A549 (cell line): ENCODE results near the gene MGST2. TPM values are rescaled to one million over a fixed set of nuclear protein-coding genes. Genes with fewer than 3 reads are reported as not detected.
A peak's percentile ranks its signal among the peaks of the same experiment; 100 is the strongest.

ENCODE experiments used
- ATAC-seq, 2 experiments: fragments of 200-7000 bp in 1 of 2; fragments of >200 bp in 1 of 2; cut with Nextera tagmentation in 1 of 2; cut with Tn5 transposase in 1 of 2; 3 replicates each; pipeline versions ENCODE4 v1.8.0 to v1.9.1; 2018 to 2020; ENCODE audit warnings: mild to moderate bottlenecking in 1 of 2, moderate library complexity in 1 of 2
- CTCF ChIA-PET: fragments of 300-600 bp; sonication (Branson Sonifier 250); formaldehyde crosslinking; extraction: SDS; loops from one replicate; lab custom pipeline; 2021; ENCODE audit warnings: antibody characterized with exemption, inconsistent platforms; lab: Yijun Ruan, JAX
- POLR2A ChIA-PET: fragments of 350-600 bp; formaldehyde crosslinking; extraction: SDS; loops from one replicate; lab custom pipeline; 2021; ENCODE audit warnings: antibody characterized with exemption, inconsistent platforms; lab: Yijun Ruan, JAX
- DNase-seq, 2 experiments: peaks; one replicate each; pipeline versions ENCODE4 v3.0.0 to v3.0.0-alpha.2; 2011 to 2016; ENCODE audit warnings: low read depth in 1 of 2, low spot score in 1 of 2
- FAIRE-seq: peaks from 2 replicates; lab custom pipeline; 2011; peaks lifted over from hg19 to GRCh38; lab: Jason Lieb, UNC
- H3K27ac ChIP-seq, 2 experiments: fragments of >200 bp; sonication (Bioruptor Twin); formaldehyde crosslinking; 3 replicates each; pipeline ENCODE4 v1.5.1; 2016 to 2017
- H3K4me1 ChIP-seq: fragments of >200 bp; sonication (Bioruptor Twin); formaldehyde crosslinking; 3 replicates; pipeline ENCODE4 v1.6.1; 2016
- H3K4me2 ChIP-seq: fragments of >200 bp; sonication (Bioruptor Twin); formaldehyde crosslinking; 3 replicates; pipeline ENCODE4 v1.6.1; 2016
- H3K4me3 ChIP-seq: fragments of >200 bp; sonication (Bioruptor Twin); formaldehyde crosslinking; 3 replicates; pipeline ENCODE4 v1.5.1; 2016
- H3K9me3 ChIP-seq: fragments of >200 bp; sonication (Bioruptor Twin); formaldehyde crosslinking; 3 replicates; pipeline ENCODE4 v1.6.1; 2016
- ATOH8 ChIP-seq: fragments of 250-450 bp; sonication (Bioruptor Pico); IDR thresholded peaks from 2 replicates; pipeline ENCODE4 v1.5.0; 2020; ENCODE audit warnings: low read depth, mild to moderate bottlenecking, moderate library complexity
- BCL3 ChIP-seq: fragments of >200 bp; sonication (Bioruptor Twin); formaldehyde crosslinking; IDR thresholded peaks from 3 replicates; pipeline ENCODE4 v1.6.1; 2016
- CTCF ChIP-seq: fragments of >200 bp; sonication (Bioruptor Twin); formaldehyde crosslinking; IDR thresholded peaks from 3 replicates; pipeline ENCODE4 v1.5.1; 2016
- EHF ChIP-seq: fragments of 250-450 bp; sonication (Bioruptor Pico); IDR thresholded peaks from 2 replicates; pipeline ENCODE4 v1.5.0; 2020; ENCODE audit warnings: mild to moderate bottlenecking
- EHMT2 ChIP-seq: fragments of 200-600 bp; sonication (generic); IDR thresholded peaks from 2 replicates; pipeline ENCODE4 v1.6.1; 2016; ENCODE audit warnings: antibody characterized with exemption, low read depth, mild to moderate bottlenecking, moderate library complexity
- ELK1 ChIP-seq: fragments of 150-350 bp; IDR thresholded peaks from 2 replicates; pipeline ENCODE4 v1.6.1; 2014; ENCODE audit warnings: low read depth, mild to moderate bottlenecking, low read length
- FOSL2 ChIP-seq, 2 experiments: fragments of 450-650 bp in 1 of 2; fragments of >200 bp in 1 of 2; sonication (Bioruptor Twin) in 1 of 2; formaldehyde crosslinking; IDR thresholded peaks; 2 replicates each; pipeline versions ENCODE4 v1.5.0 to v1.6.1; 2016 to 2020; ENCODE audit warnings: mild to moderate bottlenecking in 1 of 2, moderate library complexity in 1 of 2
- FOXS1 ChIP-seq: fragments of 250-450 bp; sonication (Bioruptor Pico); IDR thresholded peaks from 2 replicates; pipeline ENCODE4 v1.5.0; 2020; ENCODE audit warnings: mild to moderate bottlenecking, moderate library complexity
- HDAC2 ChIP-seq: fragments of 200-600 bp; sonication (generic); IDR thresholded peaks from 2 replicates; pipeline ENCODE4 v1.6.1; 2016
- HOXB13 ChIP-seq: fragments of 250-450 bp; sonication (Bioruptor Pico); IDR thresholded peaks from 2 replicates; pipeline ENCODE4 v1.5.0; 2020; ENCODE audit warnings: low read depth, mild to moderate bottlenecking, moderate library complexity
- MAFK ChIP-seq: fragments of 450-650 bp; IDR thresholded peaks from 2 replicates; pipeline ENCODE4 v1.6.1; 2014; ENCODE audit not compliant: partially characterized antibody
- NR3C1 ChIP-seq: fragments of >200 bp; sonication (Bioruptor Twin); formaldehyde crosslinking; IDR thresholded peaks from 3 replicates; pipeline ENCODE4 v1.6.1; 2017
- PHF8 ChIP-seq: fragments of 200-600 bp; sonication (generic); IDR thresholded peaks from 2 replicates; pipeline ENCODE4 v1.6.1; 2016; ENCODE audit warnings: low read depth, mild to moderate bottlenecking, antibody characterized with exemption, moderate library complexity, borderline replicate concordance
- TP53 ChIP-seq: fragments of 250-450 bp; sonication (Bioruptor Pico); IDR thresholded peaks from 2 replicates; pipeline ENCODE4 v1.5.0; 2021; ENCODE audit warnings: mild to moderate bottlenecking, moderate library complexity
- USF2 ChIP-seq: fragments of 450-650 bp; IDR thresholded peaks from 2 replicates; pipeline ENCODE4 v1.6.1; 2014; ENCODE audit warnings: antibody characterized with exemption
- ZC3H11A ChIP-seq: fragments of 450-650 bp; IDR thresholded peaks from 2 replicates; pipeline ENCODE4 v1.6.1; 2014; ENCODE audit warnings: antibody characterized with exemption, mild to moderate bottlenecking
- ZFP36 ChIP-seq: fragments of 450-650 bp; IDR thresholded peaks from 2 replicates; pipeline ENCODE4 v1.6.1; 2014; ENCODE audit warnings: borderline replicate concordance; ENCODE audit not compliant: partially characterized antibody
- ZSCAN20 ChIP-seq: fragments of 250-450 bp; sonication (Bioruptor Pico); IDR thresholded peaks from 2 replicates; pipeline ENCODE4 v1.8.0; 2022; ENCODE audit warnings: mild to moderate bottlenecking, moderate library complexity
- WGBS: methylation state at CpG from one replicate; pipeline ENCODE4 v1.1.6; 2017; ENCODE audit errors: missing lambda C conversion rate; 5-methylcytosine and 5-hydroxymethylcytosine counted together
- polyA plus RNA-seq, 4 experiments: library from polyadenylated mRNA; depleted of rRNA in 3 of 4; stranded (reverse); fragments of >200 nt; fragmentation: RNase III in 1 of 4; extraction: RNeasy Plus Mini Kit Qiagen cat#74134 plus additional on column Dnase treatment in 1 of 4; gene quantifications; 2 replicates in 3 of 4; 3 replicates in 1 of 4; pipeline ENCODE4 v1.2.3, GENCODE V29; 2011 to 2017

MGST2 gene
- polyA plus RNA-seq, 2 of the 4 experiments (the other 2 are of a cell fraction) = 44.0 to 62.1 TPM

GRCh38 chr4:139718833-139719232, 53.2 kb downstream of the MGST2 start:
- FAIRE-seq = no peak
- Histone ChIP-seq H3K27ac (no peak overlapping the region), H3K4me1 (no peaks in the 10 kb centered on the region), H3K9me3 (no peaks in the 10 kb centered on the region)
- CTCF ChIA-PET = no interaction called here
- TF ChIP-seq TP53 (CRISPR knock-in tag) (no peak), USF2 (no peak)
- TF ChIP-seq, all 56 proteins: peak for 0
- peak in 1 of 2 experiments; percentile 13; a peak in 1 of 6 replicates for ATAC-seq
- H3K4me3 ChIP-seq = no peak overlapping the region
- no peak for DNase-seq
- WGBS = 86% methylated on average over 3 of the region's 10 CpGs
- POLR2A ChIA-PET = no interaction called here
- H3K4me2 ChIP-seq = no peak overlapping the region

- CTCF ChIA-PET = no interaction called here
- Histone ChIP-seq H3K4me3 (no peak overlapping the region), H3K4me1 (no peaks in the 10 kb centered on the region)
- no peak; a peak in 1 of 6 replicates for ATAC-seq
- TF ChIP-seq NR3C1 = no peak
- no peak for TF ChIP-seq BCL3
- TF ChIP-seq FOXS1 = no peak
- no peak for TF ChIP-seq PHF8
- TF ChIP-seq EHMT2 = no peak
- no peak for TF ChIP-seq MAFK
- TF ChIP-seq ATOH8 (CRISPR knock-in tag) = no peak
- no peak for TF ChIP-seq ZSCAN20
- no peak for TF ChIP-seq USF2
- TF ChIP-seq EHF = no peak
- TF ChIP-seq ZC3H11A = no peak
- TF ChIP-seq ELK1 = no peak
- TF ChIP-seq FOSL2 (IDR thresholded peaks at IDR 0.05) = no peak
- no peak for TF ChIP-seq FOSL2 (CRISPR knock-in tag; IDR thresholded peaks at IDR 0.05)
- TF ChIP-seq HDAC2 = no peak
- no peak for TF ChIP-seq HOXB13 (CRISPR knock-in tag)
- TF ChIP-seq ZFP36 = no peak
- TF ChIP-seq CTCF = no peak
- TF ChIP-seq, all 56 proteins: peak for 0
- DNase-seq = no peak
- POLR2A ChIA-PET = no interaction called here
- no peak overlapping the region for H3K27ac ChIP-seq
- H3K9me3 ChIP-seq = no peaks in the 10 kb centered on the region
- H3K4me2 ChIP-seq = no peak overlapping the region
- FAIRE-seq = no peak
- WGBS = 91% methylated on average over 15 of the region's 16 CpGs
Measured at GRCh38 chr4:139719381-139720101, 53.9 kb downstream of the MGST2 start.
